Activated CD8-positive, alpha-beta T cell treated with anti-CD3 and anti-CD28 coated beads for 36 hours (primary cell): ENCODE data around the gene SHMT2. TPM values are rescaled to one million over a fixed set of nuclear protein-coding genes. Genes with fewer than 3 reads are reported as not detected.
A peak's percentile ranks its signal among the peaks of the same experiment; 100 is the strongest.

Source experiments
- ATAC-seq: fragments of 200-7000 bp; cut with Tn5 transposase; one replicate; pipeline ENCODE4 v1.10.0; 2021; ENCODE audit warnings: mild to moderate bottlenecking, moderate library complexity
- CTCF ChIA-PET: fragments of 350-600 bp; sonication (Branson Sonifier 250); formaldehyde crosslinking; loops from one replicate; lab custom pipeline; 2021; ENCODE audit warnings: antibody characterized with exemption; lab: Charles Lee
- POLR2A ChIA-PET: fragments of 350-600 bp; sonication (Branson Sonifier 250); formaldehyde crosslinking; loops from one replicate; lab custom pipeline; 2021; ENCODE audit warnings: antibody characterized with exemption; lab: Charles Lee
- DNase-seq: peaks from one replicate; pipeline ENCODE4 v3.0.0-alpha.2; 2020
- H3K27ac Mint-ChIP-seq: one replicate; pipeline ENCODE4 v1.8.0; 2021; ENCODE audit warnings: mild to moderate bottlenecking, mixed read lengths
- H3K27me3 Mint-ChIP-seq: one replicate; pipeline ENCODE4 v1.8.0; 2021; ENCODE audit warnings: mixed read lengths
- H3K36me3 Mint-ChIP-seq: one replicate; pipeline ENCODE4 v1.8.0; 2021; ENCODE audit warnings: low read depth, mixed read lengths
- H3K4me1 Mint-ChIP-seq: one replicate; pipeline ENCODE4 v1.8.0; 2021; ENCODE audit warnings: low read depth, mixed read lengths
- H3K4me3 Mint-ChIP-seq: one replicate; pipeline ENCODE4 v1.8.0; 2021; ENCODE audit warnings: mild to moderate bottlenecking, moderate library complexity, mixed read lengths
- H3K9me3 Mint-ChIP-seq: one replicate; pipeline ENCODE4 v1.8.0; 2021; ENCODE audit warnings: mixed read lengths
- intact Hi-C: fragments of 100-400 bp; cut with micrococcal nuclease; formaldehyde crosslinking; loops from one replicate; pipeline ENCODE4 v1.10.0; 2022
- total RNA-seq, 2 experiments: library from RNA; stranded (reverse); gene quantifications; one replicate each; pipeline ENCODE4 v1.2.3, GENCODE V29; 2021
- TF ChIP-seq, protein P1 (sequence below): fragments of 200-600 bp; IDR thresholded peaks from one replicate; pipeline ENCODE4 v1.8.0; 2022; ENCODE audit warnings: antibody characterized with exemption, mild to moderate bottlenecking

Gene SHMT2
- total RNA-seq, 2 experiments from 2014 or later, result 480 to 529 TPM

DNA sequence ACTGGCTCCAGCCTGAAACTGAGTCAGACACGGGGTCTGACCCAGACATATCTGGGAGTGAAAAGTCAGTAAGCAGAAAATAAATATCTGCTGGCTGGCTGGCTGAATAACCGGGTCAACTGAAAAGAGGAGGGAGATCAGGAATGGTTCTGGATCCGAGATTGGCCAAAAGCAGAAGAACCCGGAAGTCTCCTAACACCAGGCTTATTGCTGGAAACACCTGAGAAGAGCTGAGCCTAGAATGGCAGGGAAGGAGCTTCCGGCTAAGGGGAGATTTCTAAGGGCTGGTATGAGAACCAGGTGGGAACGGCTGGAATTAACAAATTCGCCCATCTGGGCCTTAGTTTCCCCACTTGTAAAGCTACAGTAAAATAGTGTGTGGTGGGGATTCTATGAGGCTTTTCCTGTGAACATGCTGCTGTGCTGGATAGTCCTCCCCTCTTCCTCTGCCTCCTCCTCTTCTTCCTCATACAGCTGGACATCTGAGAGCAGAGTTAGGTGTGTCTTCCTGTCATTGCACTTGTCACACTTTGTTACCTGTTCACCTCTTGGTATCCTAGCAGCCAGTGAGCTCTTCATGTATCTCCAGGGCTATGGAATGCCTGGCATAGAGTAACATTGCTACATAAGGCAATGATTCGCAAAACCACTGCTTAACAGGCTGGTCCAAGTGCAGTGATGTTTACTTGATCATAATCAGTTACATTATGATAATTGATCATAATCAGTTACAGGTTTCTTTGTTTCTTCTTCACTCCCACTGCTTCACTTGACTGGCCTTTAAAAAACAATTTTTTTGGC, 2.0 kb upstream of the SHMT2 start:
- Mint-ChIP-seq H3K27me3 (peaks cover 41% of the 10 kb centered on the region), H3K4me3 (peak overlapping the region; percentile 35), H3K9me3 (no peaks in the 10 kb centered on the region), H3K36me3 (peaks cover 32% of the 10 kb centered on the region), H3K27ac (no peak overlapping the region), H3K4me1 (peaks cover 68% of the 10 kb centered on the region)
- intact Hi-C loops, result no loop called here
- no peak for ATAC-seq
- TF ChIP-seq, protein P1, sequence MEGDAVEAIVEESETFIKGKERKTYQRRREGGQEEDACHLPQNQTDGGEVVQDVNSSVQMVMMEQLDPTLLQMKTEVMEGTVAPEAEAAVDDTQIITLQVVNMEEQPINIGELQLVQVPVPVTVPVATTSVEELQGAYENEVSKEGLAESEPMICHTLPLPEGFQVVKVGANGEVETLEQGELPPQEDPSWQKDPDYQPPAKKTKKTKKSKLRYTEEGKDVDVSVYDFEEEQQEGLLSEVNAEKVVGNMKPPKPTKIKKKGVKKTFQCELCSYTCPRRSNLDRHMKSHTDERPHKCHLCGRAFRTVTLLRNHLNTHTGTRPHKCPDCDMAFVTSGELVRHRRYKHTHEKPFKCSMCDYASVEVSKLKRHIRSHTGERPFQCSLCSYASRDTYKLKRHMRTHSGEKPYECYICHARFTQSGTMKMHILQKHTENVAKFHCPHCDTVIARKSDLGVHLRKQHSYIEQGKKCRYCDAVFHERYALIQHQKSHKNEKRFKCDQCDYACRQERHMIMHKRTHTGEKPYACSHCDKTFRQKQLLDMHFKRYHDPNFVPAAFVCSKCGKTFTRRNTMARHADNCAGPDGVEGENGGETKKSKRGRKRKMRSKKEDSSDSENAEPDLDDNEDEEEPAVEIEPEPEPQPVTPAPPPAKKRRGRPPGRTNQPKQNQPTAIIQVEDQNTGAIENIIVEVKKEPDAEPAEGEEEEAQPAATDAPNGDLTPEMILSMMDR, result no peak
- ChIA-PET CTCF (interaction anchor here (2.1 to 13.6 kb wide), 4 partner anchors 11 to 232 kb away, joined by 6 to 431 read pairs (median 112); partner anchors contain the start of genes GLI1 and NXPH4), POLR2A (interaction anchor here (0.6 to 12.7 kb wide), 5 partner anchors 10 to 134 kb away, joined by 3 to 238 read pairs (median 3); a partner anchor contains a TSS)
- no peak for DNase-seq

DNA sequence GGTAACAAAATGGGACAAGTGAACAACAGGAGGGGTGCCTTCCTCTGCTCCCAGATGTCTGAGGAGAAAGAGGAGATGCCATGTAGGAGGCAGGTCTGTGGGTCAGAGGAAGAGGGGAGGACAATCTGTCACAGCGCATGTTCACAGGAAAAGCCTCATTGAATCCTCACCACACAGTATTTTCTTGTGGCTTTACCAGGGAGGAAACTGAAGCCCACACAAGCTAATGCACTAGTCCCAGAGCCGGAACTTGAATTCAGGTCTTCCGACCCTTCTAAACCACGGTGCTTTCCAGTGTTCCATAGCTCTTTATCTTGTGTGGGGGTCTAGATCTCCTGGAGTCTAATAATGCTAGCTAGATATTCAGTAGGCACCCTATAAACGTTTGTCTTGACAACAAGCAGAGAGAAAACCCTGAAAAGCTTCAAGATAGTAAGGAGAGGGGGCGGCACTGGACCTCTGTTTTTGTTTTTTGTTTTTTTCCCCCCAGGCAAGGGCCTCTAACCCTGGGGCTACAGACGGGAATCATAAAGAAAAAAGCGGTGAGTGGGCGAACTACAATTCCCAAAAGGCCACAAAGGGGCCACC, 371 bp upstream of the SHMT2 start:
- Mint-ChIP-seq H3K36me3 (peaks cover 49% of the 10 kb centered on the region), H3K27me3 (peaks cover 28% of the 10 kb centered on the region), H3K9me3 (no peaks in the 10 kb centered on the region), H3K4me1 (peaks cover 68% of the 10 kb centered on the region), H3K4me3 (peak overlapping the region; percentile 100), H3K27ac (peak overlapping the region; percentile 99)
- TF ChIP-seq, protein P1, result no peak
- ChIA-PET CTCF (interaction anchor here (0.8 to 13.6 kb wide), 8 partner anchors 12 to 229 kb away, joined by 3 to 431 read pairs (median 6); partner anchors contain the start of gene NXPH4), POLR2A (interaction anchor here (0.9 to 12.7 kb wide), 8 partner anchors 9 to 291 kb away, joined by 3 to 238 read pairs (median 6); partner anchors contain the start of genes DDIT3 and STAC3)
- peak; percentile 24 for ATAC-seq
- intact Hi-C loops, result no loop called here
- no peak for DNase-seq

DNA sequence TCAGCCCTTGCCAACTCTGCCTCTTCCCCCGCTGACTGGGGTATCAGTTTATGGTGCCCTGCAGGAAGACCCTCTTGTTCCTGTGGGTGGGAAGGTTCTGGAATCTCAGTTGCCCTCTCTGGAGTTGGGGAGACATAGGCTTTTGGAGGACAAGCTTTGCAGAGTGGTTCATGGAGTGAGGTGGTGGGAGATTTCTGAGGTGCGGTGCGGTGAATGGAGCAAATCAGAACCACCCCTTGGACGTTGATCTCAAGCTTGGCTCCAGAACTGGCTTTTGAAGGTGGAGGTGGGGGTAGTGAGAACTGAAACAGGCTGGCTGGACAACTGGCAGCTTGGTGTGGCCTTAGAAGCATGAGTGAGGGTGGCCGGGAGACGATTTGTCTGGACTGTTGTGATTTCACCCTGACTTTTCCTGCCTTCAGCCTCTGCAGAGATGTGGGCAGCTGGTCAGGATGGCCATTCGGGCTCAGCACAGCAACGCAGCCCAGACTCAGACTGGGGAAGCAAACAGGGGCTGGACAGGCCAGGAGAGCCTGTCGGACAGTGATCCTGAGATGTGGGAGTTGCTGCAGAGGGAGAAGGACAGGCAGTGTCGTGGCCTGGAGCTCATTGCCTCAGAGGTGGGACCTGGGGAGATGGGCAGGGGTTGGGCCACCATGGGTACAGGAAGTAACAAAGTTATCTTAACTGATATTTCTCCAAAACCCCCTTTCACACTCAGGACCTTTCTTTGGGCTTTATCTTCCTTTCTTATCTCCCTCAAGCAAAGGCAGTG, 1.1 kb downstream of the SHMT2 start:
- ChIA-PET POLR2A (interaction anchor here (0.9 to 12.7 kb wide), 8 partner anchors 7 to 290 kb away, joined by 4 to 238 read pairs (median 6); partner anchors contain the start of genes DDIT3, STAC3 and STAT6), CTCF (interaction anchor here (1.4 to 13.6 kb wide), 5 partner anchors 10 to 228 kb away, joined by 4 to 431 read pairs (median 9); partner anchors contain the start of gene NXPH4)
- peak overlapping the region; percentile 99 for H3K27ac Mint-ChIP-seq
- no peaks in the 10 kb centered on the region for H3K9me3 Mint-ChIP-seq
- peaks cover 17% of the 10 kb centered on the region for H3K27me3 Mint-ChIP-seq
- TF ChIP-seq, protein P1, result no peak
- ATAC-seq (no peak), DNase-seq (no peak)
- intact Hi-C loops, result no loop called here
- H3K4me3 Mint-ChIP-seq, result peak overlapping the region; percentile 100
- H3K36me3 Mint-ChIP-seq, result peaks cover 56% of the 10 kb centered on the region
- H3K4me1 Mint-ChIP-seq, result peaks cover 69% of the 10 kb centered on the region

DNA sequence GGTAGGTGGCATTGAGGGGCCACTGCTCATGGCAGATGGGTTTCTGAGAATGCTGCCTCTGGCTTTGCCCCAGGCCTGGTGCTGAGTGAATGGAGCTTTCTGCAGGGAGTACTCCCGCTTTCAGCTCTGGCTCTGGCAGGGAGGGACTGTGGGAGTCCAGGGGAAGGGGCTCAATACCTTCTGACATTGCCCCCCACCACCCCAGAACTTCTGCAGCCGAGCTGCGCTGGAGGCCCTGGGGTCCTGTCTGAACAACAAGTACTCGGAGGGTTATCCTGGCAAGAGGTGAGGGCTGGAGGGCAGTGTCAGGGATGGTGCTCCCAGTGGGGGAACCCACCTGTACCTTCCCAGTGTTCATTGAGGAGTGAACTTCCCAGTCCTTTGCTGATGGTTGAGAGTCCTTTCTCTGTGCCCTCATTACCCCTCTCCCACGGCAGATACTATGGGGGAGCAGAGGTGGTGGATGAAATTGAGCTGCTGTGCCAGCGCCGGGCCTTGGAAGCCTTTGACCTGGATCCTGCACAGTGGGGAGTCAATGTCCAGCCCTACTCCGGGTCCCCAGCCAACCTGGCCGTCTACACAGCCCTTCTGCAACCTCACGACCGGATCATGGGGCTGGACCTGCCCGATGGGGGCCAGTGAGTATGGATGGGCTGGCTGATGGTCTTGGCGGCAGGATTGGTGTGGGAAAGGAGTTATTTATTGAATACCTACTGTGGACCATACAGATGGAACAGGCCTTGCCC, 1.9 kb downstream of the SHMT2 start:
- peaks cover 59% of the 10 kb centered on the region for H3K36me3 Mint-ChIP-seq
- peak overlapping the region; percentile 99 for H3K27ac Mint-ChIP-seq
- no peak for ATAC-seq
- peaks cover 61% of the 10 kb centered on the region for H3K4me1 Mint-ChIP-seq
- ChIA-PET POLR2A (interaction anchor here (0.9 to 12.9 kb wide), 7 partner anchors 4 to 121 kb away, joined by 3 to 238 read pairs (median 10); partner anchors contain the start of genes NXPH4, SHMT2, STAC3 and STAT6), CTCF (interaction anchor here (2.0 to 13.6 kb wide), 3 partner anchors 10 to 221 kb away, joined by 5 to 431 read pairs (median 215); partner anchors contain the start of gene NXPH4)
- H3K4me3 Mint-ChIP-seq, result peak overlapping the region; percentile 100
- H3K27me3 Mint-ChIP-seq, result peaks cover 10% of the 10 kb centered on the region
- intact Hi-C loops, result no loop called here
- H3K9me3 Mint-ChIP-seq, result no peaks in the 10 kb centered on the region
- TF ChIP-seq, protein P1, result no peak
- no peak for DNase-seq
